Right lobe of liver (tissue), 4 donors: ENCODE results near the gene GUK1.

ENCODE experiments used
- POLR2A ChIP-seq: fragments of 450-650 bp; IDR thresholded peaks from one replicate; pipeline ENCODE4 v1.6.1; 2017; ENCODE audit warnings: antibody characterized with exemption, mild to moderate bottlenecking
- TF ChIP-seq, protein P1 (sequence below), 4 donors: fragments of 200-600 bp in 3 of 4; fragments of 450-650 bp in 1 of 4; IDR thresholded peaks; one replicate each; pipeline versions ENCODE4 v1.5.1 to v1.8.0; 2016 to 2022; ENCODE audit warnings: antibody characterized with exemption in 4 of 4, mild to moderate bottlenecking in 2 of 4
- donor health status: DM: no; HTN: no; CAD: no.
- donor health status: DM: no; HTN: no; CAD: no.
- donor health status: DM: no; HTN: yes; CAD: no.

GRCh38 chr1:228150120-228150460 lies 10.0 kb downstream of the GUK1 start:
- TF ChIP-seq, protein P1, sequence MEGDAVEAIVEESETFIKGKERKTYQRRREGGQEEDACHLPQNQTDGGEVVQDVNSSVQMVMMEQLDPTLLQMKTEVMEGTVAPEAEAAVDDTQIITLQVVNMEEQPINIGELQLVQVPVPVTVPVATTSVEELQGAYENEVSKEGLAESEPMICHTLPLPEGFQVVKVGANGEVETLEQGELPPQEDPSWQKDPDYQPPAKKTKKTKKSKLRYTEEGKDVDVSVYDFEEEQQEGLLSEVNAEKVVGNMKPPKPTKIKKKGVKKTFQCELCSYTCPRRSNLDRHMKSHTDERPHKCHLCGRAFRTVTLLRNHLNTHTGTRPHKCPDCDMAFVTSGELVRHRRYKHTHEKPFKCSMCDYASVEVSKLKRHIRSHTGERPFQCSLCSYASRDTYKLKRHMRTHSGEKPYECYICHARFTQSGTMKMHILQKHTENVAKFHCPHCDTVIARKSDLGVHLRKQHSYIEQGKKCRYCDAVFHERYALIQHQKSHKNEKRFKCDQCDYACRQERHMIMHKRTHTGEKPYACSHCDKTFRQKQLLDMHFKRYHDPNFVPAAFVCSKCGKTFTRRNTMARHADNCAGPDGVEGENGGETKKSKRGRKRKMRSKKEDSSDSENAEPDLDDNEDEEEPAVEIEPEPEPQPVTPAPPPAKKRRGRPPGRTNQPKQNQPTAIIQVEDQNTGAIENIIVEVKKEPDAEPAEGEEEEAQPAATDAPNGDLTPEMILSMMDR (IDR thresholded peaks at IDR 0.05), result no peak
- TF ChIP-seq POLR2A, result no peak
